ENCODE measurements around the gene MRPL55. TPM values are rescaled to one million over a fixed set of nuclear protein-coding genes. Genes with fewer than 3 reads are reported as not detected.

The MRPL55 gene
- total RNA-seq, 4 donors from 2014 or later = 70.1 to 99.6 (median 80.8) TPM

DNA sequence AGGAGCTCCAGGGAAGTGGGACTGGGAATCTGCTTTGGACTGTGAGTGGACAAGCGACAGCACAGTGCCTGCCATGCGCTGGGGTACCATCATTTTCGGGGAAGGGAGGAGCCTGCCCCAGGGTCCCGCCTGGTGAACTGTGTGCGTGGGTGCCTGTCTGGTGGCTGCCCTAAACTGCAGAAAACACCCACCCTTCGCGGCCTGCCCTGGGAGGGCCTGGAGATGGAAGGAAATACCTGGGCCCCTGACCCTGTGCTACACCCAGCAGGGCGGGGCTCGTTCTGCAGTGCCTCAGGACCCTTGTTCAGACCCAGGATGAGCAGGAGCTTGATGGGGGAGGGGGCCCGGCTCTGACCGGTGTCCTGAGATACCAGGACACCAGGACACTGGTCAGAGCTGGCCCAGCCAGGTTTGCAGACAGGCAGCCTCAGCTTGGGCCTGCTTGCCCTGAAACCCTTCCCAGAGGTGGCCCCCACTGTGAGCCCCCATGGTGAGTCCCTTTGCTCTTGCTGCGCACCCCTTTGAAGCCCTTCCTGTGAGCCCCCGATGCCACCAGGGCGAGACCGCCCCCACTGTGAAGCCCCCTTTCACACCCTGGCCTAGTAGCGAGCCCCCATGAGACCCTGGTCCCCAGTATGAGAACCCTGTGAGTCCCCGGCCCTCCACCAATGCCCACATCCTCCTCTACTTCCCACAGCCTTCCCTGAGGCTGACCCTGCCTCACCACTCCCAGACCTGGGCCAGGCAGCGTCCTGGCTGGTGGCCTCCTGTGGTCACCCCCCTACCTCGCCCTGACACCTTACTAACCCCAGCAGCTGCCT lies 43.2 kb upstream of the MRPL55 start:
- Histone ChIP-seq H3K9me3 (no peaks in the 10 kb centered on the region), H3K27ac (peak overlapping the region in 1 of 4 donors; percentile 83), H3K4me3 (no peak overlapping the region), H3K27me3 (no peaks in the 10 kb centered on the region), H3K4me1 (peaks cover 0 to 32% (median 0%) of the 10 kb centered on the region in 4 donors), H3K36me3 (peaks cover 0 to 19% (median 0%) of the 10 kb centered on the region in 3 donors)
- peak in 1 of 3 donors; percentile 45 for DNase-seq
- TF ChIP-seq CTCF (IDR thresholded peaks at IDR 0.05) (no peak), POLR2A (IDR thresholded peaks at IDR 0.05) (no peak)

- DNase-seq = peak in 1 of 3 donors; percentile 46
- Histone ChIP-seq H3K27me3 (no peaks in the 10 kb centered on the region), H3K4me3 (peak overlapping the region in 1 of 4 donors; percentile 35), H3K9me3 (no peaks in the 10 kb centered on the region), H3K4me1 (peaks cover 0 to 32% (median 0%) of the 10 kb centered on the region in 4 donors), H3K36me3 (peaks cover 0 to 28% (median 0%) of the 10 kb centered on the region in 3 donors), H3K27ac (peak overlapping the region; percentile 47 to 83 (median 76))
- no peak for TF ChIP-seq CTCF (IDR thresholded peaks at IDR 0.05)
- TF ChIP-seq POLR2A (IDR thresholded peaks at IDR 0.05) = no peak
These were observed 42.3 kb upstream of the MRPL55 start for GRCh38 chr1:228151180-228151925.

- Histone ChIP-seq H3K36me3 (peaks cover 0 to 34% (median 0%) of the 10 kb centered on the region in 3 donors), H3K4me1 (peaks cover 0 to 32% (median 0%) of the 10 kb centered on the region in 4 donors), H3K9me3 (no peaks in the 10 kb centered on the region), H3K4me3 (peak overlapping the region in 1 of 4 donors; percentile 35), H3K27me3 (no peaks in the 10 kb centered on the region), H3K27ac (peak overlapping the region; percentile 47 to 83 (median 76))
- peak in 1 of 3 donors; percentile 53 for DNase-seq
- no peak for TF ChIP-seq CTCF (IDR thresholded peaks at IDR 0.05)
- TF ChIP-seq POLR2A (IDR thresholded peaks at IDR 0.05) = no peak
These were observed 41.5 kb upstream of the MRPL55 start for GRCh38 chr1:228150461-228151179.

DNA sequence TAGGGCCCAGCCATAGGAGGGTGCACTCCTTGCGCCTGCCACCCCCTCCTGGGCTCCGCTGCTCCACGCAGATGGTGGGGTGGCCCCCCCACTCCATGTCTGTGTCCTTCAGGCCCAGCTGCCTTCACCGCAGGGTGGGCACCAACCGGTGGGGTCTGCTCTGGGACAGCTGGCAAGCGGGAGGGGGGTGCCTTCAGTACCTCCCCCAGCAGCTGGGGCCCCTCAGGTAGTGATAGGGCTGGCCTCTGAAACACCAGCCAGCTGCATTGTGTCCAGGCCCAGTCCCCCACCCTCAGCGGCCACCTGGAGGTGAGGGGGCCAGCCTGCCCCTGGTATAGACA lies 41.0 kb upstream of the MRPL55 start:
- no peak for TF ChIP-seq CTCF (IDR thresholded peaks at IDR 0.05)
- TF ChIP-seq POLR2A (IDR thresholded peaks at IDR 0.05) = no peak
- Histone ChIP-seq H3K27ac (peak overlapping the region; percentile 47 to 83 (median 76)), H3K4me3 (peak overlapping the region in 1 of 4 donors; percentile 35)

More for the DNA sequence above, 41.0 kb upstream of the MRPL55 start:
- H3K27me3 ChIP-seq = no peaks in the 10 kb centered on the region
- H3K9me3 ChIP-seq = no peaks in the 10 kb centered on the region
- H3K36me3 ChIP-seq = peaks cover 0 to 39% (median 0%) of the 10 kb centered on the region in 3 donors
- peaks cover 0 to 32% (median 0%) of the 10 kb centered on the region in 4 donors for H3K4me1 ChIP-seq
- DNase-seq = peak in 1 of 3 donors; percentile 42

Data from Peyer's patch (tissue), 4 donors.